Measurements from ENCODE around the gene CDCP2.
A peak's percentile ranks its signal among the peaks of the same experiment; 100 is the strongest.
"Not testable (repeated sequence)": the region's sequence is repeated elsewhere in the genome, so short reads cannot be mapped to it uniquely, and the experiment has no call there.

Gene CDCP2

GRCh38 chr1:54112705-54113368 is 40.0 kb downstream of the CDCP2 start:
- no peak for DNase-seq

GRCh38 chr1:54112027-54112426 is 40.8 kb downstream of the CDCP2 start:
- DNase-seq = peak; percentile 10

GRCh38 chr1:54111624-54112023 is 41.2 kb downstream of the CDCP2 start:
- peak; percentile 20 for DNase-seq

GRCh38 chr1:54110996-54111395 is 41.8 kb downstream of the CDCP2 start:
- DNase-seq = peak; percentile 10

GRCh38 chr1:54109129-54110090 is 43.4 kb downstream of the CDCP2 start:
- peak; percentile 20 for DNase-seq

GRCh38 chr1:54108156-54108555 is 44.6 kb downstream of the CDCP2 start:
- DNase-seq = no peak

GRCh38 chr1:54107131-54107530 is 45.7 kb downstream of the CDCP2 start:
- no peak for DNase-seq

- DNase-seq = no peak
Measured at GRCh38 chr1:54105736-54106269, 47.0 kb downstream of the CDCP2 start.

GRCh38 chr1:54105080-54105479 is 47.7 kb downstream of the CDCP2 start:
- no peak for DNase-seq

GRCh38 chr1:54104613-54105012 is 48.2 kb downstream of the CDCP2 start:
- not testable (repeated sequence) for DNase-seq

- no peak for DNase-seq
Measured at GRCh38 chr1:54103414-54103813, 49.4 kb downstream of the CDCP2 start.

- no peak for DNase-seq
Measured at GRCh38 chr1:54100500-54100899, 52.3 kb downstream of the CDCP2 start.

GRCh38 chr1:54099061-54099610 is 53.7 kb downstream of the CDCP2 start:
- DNase-seq = no peak

GRCh38 chr1:54096877-54097240 is 55.9 kb downstream of the CDCP2 start:
- no peak for DNase-seq

- DNase-seq = no peak
Measured at GRCh38 chr1:54096227-54096876, 56.4 kb downstream of the CDCP2 start.

GRCh38 chr1:54095546-54096226 is 57.1 kb downstream of the CDCP2 start:
- DNase-seq = no peak

- DNase-seq = not testable (repeated sequence)
Measured at GRCh38 chr1:54094730-54095105, 58.1 kb downstream of the CDCP2 start.

- no peak for DNase-seq
Measured at GRCh38 chr1:54094001-54094729, 58.6 kb downstream of the CDCP2 start.

- no peak for DNase-seq
Measured at GRCh38 chr1:54091666-54092065, 61.1 kb downstream of the CDCP2 start.

- DNase-seq = no peak
Measured at GRCh38 chr1:54088385-54088784, 64.4 kb downstream of the CDCP2 start.

- no peak for DNase-seq
Measured at GRCh38 chr1:54086754-54087153, 66.0 kb downstream of the CDCP2 start.

GRCh38 chr1:54084794-54085193 is 68.0 kb downstream of the CDCP2 start:
- DNase-seq = no peak
